Natural killer cell treated with Interleukin-12 subunit alpha and Interleukin-12 subunit beta and Interleukin-15 and Interleukin-18, amount 100 ng/mL, for 72 hours (primary cell): ENCODE results near the gene MAGI1. TPM values are rescaled to one million over a fixed set of nuclear protein-coding genes. Genes with fewer than 3 reads are reported as not detected.
A peak's percentile ranks its signal among the peaks of the same experiment; 100 is the strongest.
"Not testable (repeated sequence)": the region's sequence is repeated elsewhere in the genome, so short reads cannot be mapped to it uniquely, and the experiment has no call there.

Experiments used
- ATAC-seq, 2 donors: fragments of 150-1000 bp; cut with Tn5 transposase in 1 of 2; sonication (Bioruptor Pico), chemical (Tn5 transposase) in 1 of 2; 2 replicates each; pipeline ENCODE4 v1.10.0; 2021
- DNase-seq: peaks from one replicate; pipeline ENCODE4 v3.0.0; 2022; ENCODE audit warnings: low spot score
- H3K27ac Mint-ChIP-seq, 2 donors: 1 replicate in 1 of 2; 2 replicates in 1 of 2; pipeline ENCODE4 v1.8.0; 2022; ENCODE audit warnings: mixed read lengths in 2 of 2, mild to moderate bottlenecking in 1 of 2, moderate library complexity in 1 of 2
- H3K27me3 Mint-ChIP-seq, 2 donors: 1 replicate in 1 of 2; 2 replicates in 1 of 2; pipeline ENCODE4 v1.8.0; 2022; ENCODE audit warnings: mixed read lengths in 2 of 2
- H3K36me3 Mint-ChIP-seq: one replicate; pipeline ENCODE4 v1.8.0; 2022; ENCODE audit warnings: mixed read lengths
- H3K4me1 Mint-ChIP-seq, 2 donors: 1 replicate in 1 of 2; 2 replicates in 1 of 2; pipeline ENCODE4 v1.8.0; 2022; ENCODE audit warnings: low read depth in 2 of 2, mixed read lengths in 2 of 2, mild to moderate bottlenecking in 1 of 2
- H3K4me3 Mint-ChIP-seq: one replicate; pipeline ENCODE4 v1.8.0; 2022; ENCODE audit warnings: mixed read lengths
- H3K9me3 Mint-ChIP-seq: 2 replicates; pipeline ENCODE4 v1.8.0; 2022; ENCODE audit warnings: mixed read lengths
- total RNA-seq, 2 donors: library from RNA; stranded (reverse); gene quantifications; one replicate each; pipeline ENCODE4 v1.2.3, GENCODE V29; 2022

The MAGI1 gene
- total RNA-seq, 2 donors from 2014 or later = not detected

- Mint-ChIP-seq H3K27me3 (peaks cover 3 to 14% of the 10 kb centered on the region in 2 donors), H3K4me3 (no peak overlapping the region), H3K9me3 (peaks cover 4% of the 10 kb centered on the region), H3K4me1 (no peaks in the 10 kb centered on the region), H3K27ac (no peak overlapping the region), H3K36me3 (no peaks in the 10 kb centered on the region)
- ATAC-seq (no peak), DNase-seq (no peak)
These were observed 14.2 kb upstream of the MAGI1 start for GRCh38 chr3:66052721-66053549.

- Mint-ChIP-seq H3K36me3 (no peaks in the 10 kb centered on the region), H3K4me1 (no peaks in the 10 kb centered on the region), H3K27me3 (peaks cover 3 to 14% of the 10 kb centered on the region in 2 donors), H3K27ac (no peak overlapping the region), H3K9me3 (peaks cover 4% of the 10 kb centered on the region), H3K4me3 (no peak overlapping the region)
- DNase-seq (no peak), ATAC-seq (no peak)
These were observed 12.1 kb upstream of the MAGI1 start for GRCh38 chr3:66050821-66051220.

- Mint-ChIP-seq H3K9me3 (peaks cover 4% of the 10 kb centered on the region), H3K27me3 (peaks cover 3 to 8% of the 10 kb centered on the region in 2 donors), H3K4me3 (no peak overlapping the region), H3K36me3 (no peaks in the 10 kb centered on the region), H3K4me1 (no peaks in the 10 kb centered on the region), H3K27ac (no peak overlapping the region)
- no peak for DNase-seq
- ATAC-seq = no peak
These were observed 9.3 kb upstream of the MAGI1 start for GRCh38 chr3:66048051-66048395.

DNA sequence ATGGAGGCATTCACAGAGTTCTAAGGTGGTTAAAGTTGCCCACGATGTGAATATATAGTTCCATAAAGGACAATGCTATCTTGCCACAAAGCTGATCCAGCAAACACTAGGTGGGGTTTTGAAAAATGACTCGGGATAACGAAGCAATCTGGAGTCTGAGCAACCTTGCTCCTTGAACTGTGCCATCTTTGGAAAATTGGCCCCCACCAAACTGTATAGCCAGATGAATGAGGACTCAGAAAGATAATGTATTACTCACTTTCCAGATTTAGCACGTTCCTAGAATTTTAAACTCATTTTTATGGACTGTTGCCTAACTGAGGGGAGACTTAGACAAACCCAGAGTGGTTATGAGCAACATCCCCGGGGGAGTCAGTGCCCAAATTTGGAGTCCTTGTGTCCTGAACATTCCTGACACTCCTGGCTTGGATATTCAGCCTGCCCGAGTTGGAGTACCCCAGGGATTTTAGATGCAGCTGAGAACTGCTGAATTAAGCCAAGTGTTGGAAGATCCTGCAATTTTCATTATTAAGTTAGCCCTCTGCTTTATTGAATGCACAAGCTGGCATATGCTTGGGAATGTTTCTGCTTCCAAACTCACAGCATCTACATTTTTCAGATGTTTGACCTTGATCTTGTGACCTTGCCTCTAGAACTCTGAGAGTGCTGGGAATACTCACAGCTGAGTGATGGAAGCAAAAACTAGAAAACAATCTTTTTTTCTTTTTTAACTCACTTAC lies 8.8 kb upstream of the MAGI1 start:
- no peaks in the 10 kb centered on the region for H3K36me3 Mint-ChIP-seq
- no peak overlapping the region for H3K4me3 Mint-ChIP-seq
- no peak for ATAC-seq

GRCh38 chr3:66046321-66046720 lies 7.6 kb upstream of the MAGI1 start:
- not testable (repeated sequence) for ATAC-seq, H3K27ac Mint-ChIP-seq, H3K9me3 Mint-ChIP-seq, H3K4me3 Mint-ChIP-seq, DNase-seq, H3K4me1 Mint-ChIP-seq, H3K36me3 Mint-ChIP-seq
- H3K27me3 Mint-ChIP-seq = peaks cover 9 to 10% of the 10 kb centered on the region in 2 donors

More for the DNA sequence above, 8.8 kb upstream of the MAGI1 start:
- no peak overlapping the region for H3K27ac Mint-ChIP-seq
- no peaks in the 10 kb centered on the region for H3K4me1 Mint-ChIP-seq
- H3K9me3 Mint-ChIP-seq = peaks cover 4% of the 10 kb centered on the region
- DNase-seq = no peak
- peaks cover 3 to 8% of the 10 kb centered on the region in 2 donors for H3K27me3 Mint-ChIP-seq

GRCh38 chr3:66041828-66042227 lies 3.1 kb upstream of the MAGI1 start:
- peaks cover 4 to 6% of the 10 kb centered on the region in 2 donors for H3K4me1 Mint-ChIP-seq
- no peaks in the 10 kb centered on the region for H3K9me3 Mint-ChIP-seq
- no peak overlapping the region for H3K4me3 Mint-ChIP-seq
- ATAC-seq = no peak
- DNase-seq = no peak
- no peaks in the 10 kb centered on the region for H3K36me3 Mint-ChIP-seq
- no peak overlapping the region for H3K27ac Mint-ChIP-seq
- H3K27me3 Mint-ChIP-seq = peaks cover 25 to 30% of the 10 kb centered on the region in 2 donors

GRCh38 chr3:66041116-66041515 lies 2.4 kb upstream of the MAGI1 start:
- Mint-ChIP-seq H3K27me3 (peaks cover 32 to 34% of the 10 kb centered on the region in 2 donors), H3K36me3 (no peaks in the 10 kb centered on the region), H3K4me3 (no peak overlapping the region), H3K9me3 (no peaks in the 10 kb centered on the region), H3K27ac (no peak overlapping the region), H3K4me1 (peaks cover 4 to 6% of the 10 kb centered on the region in 2 donors)
- DNase-seq (no peak), ATAC-seq (no peak)

- H3K27me3 Mint-ChIP-seq = peaks cover 46 to 47% of the 10 kb centered on the region in 2 donors
- H3K27ac Mint-ChIP-seq = no peak overlapping the region
- DNase-seq (no peak), ATAC-seq (no peak)
- no peak overlapping the region for H3K4me3 Mint-ChIP-seq
- no peaks in the 10 kb centered on the region for H3K36me3 Mint-ChIP-seq
- peaks cover 4 to 6% of the 10 kb centered on the region in 2 donors for H3K4me1 Mint-ChIP-seq
- no peaks in the 10 kb centered on the region for H3K9me3 Mint-ChIP-seq
These were observed 821 bp upstream of the MAGI1 start for GRCh38 chr3:66039590-66039887.

- Mint-ChIP-seq H3K9me3 (no peaks in the 10 kb centered on the region), H3K27me3 (peaks cover 49 to 50% of the 10 kb centered on the region in 2 donors), H3K4me3 (peak overlapping the region; percentile 78), H3K27ac (no peak overlapping the region), H3K36me3 (no peaks in the 10 kb centered on the region), H3K4me1 (peaks cover 4 to 6% of the 10 kb centered on the region in 2 donors)
- DNase-seq (no peak), ATAC-seq (peak in 1 of 2 donors; percentile 3)
These were observed 363 bp downstream of the MAGI1 start for GRCh38 chr3:66038384-66038725.

- H3K4me1 Mint-ChIP-seq = peaks cover 4 to 6% of the 10 kb centered on the region in 2 donors
- ATAC-seq = peak in 1 of 2 donors; percentile 5
- no peak for DNase-seq
- H3K27ac Mint-ChIP-seq = no peak overlapping the region
- peak overlapping the region; percentile 78 for H3K4me3 Mint-ChIP-seq
- no peaks in the 10 kb centered on the region for H3K9me3 Mint-ChIP-seq
- no peaks in the 10 kb centered on the region for H3K36me3 Mint-ChIP-seq
- peaks cover 49 to 50% of the 10 kb centered on the region in 2 donors for H3K27me3 Mint-ChIP-seq
These were observed 740 bp downstream of the MAGI1 start for GRCh38 chr3:66037986-66038369.

DNA sequence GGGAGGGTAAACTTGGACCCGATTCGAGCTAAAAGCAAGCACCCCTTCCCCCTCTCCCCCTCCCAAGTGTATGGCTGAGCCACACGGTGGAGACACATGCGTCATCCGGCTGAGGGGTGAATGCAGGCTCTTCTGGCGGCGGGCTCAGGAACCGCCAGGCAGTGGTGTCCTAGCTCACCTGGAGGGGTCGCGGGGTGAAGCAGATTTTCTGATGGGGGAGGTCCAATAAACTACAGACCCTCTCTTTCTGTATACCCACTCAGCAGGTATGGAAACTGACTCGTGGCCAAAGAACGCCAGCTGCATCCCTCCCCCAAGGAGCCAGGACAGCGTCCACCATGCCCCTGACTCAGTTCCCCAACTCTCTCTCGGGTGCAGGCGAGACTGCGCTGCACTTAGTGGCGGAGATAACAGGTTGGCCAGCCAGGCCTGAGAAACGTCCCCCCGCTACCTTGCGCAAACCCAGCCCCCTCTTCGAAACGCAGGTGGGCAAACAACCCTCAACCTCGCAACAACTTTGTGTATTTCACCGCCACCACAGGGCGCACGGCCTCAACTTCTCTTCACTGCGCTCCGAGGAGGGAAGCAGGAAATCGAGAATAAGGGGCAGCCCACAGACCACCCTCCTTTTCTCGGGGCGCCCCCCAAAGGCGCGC lies 1.3 kb downstream of the MAGI1 start:
- Mint-ChIP-seq H3K27me3 (peaks cover 49 to 50% of the 10 kb centered on the region in 2 donors), H3K27ac (no peak overlapping the region), H3K9me3 (no peaks in the 10 kb centered on the region), H3K4me1 (peaks cover 4 to 6% of the 10 kb centered on the region in 2 donors), H3K4me3 (no peak overlapping the region), H3K36me3 (no peaks in the 10 kb centered on the region)
- ATAC-seq (no peak), DNase-seq (no peak)

DNA sequence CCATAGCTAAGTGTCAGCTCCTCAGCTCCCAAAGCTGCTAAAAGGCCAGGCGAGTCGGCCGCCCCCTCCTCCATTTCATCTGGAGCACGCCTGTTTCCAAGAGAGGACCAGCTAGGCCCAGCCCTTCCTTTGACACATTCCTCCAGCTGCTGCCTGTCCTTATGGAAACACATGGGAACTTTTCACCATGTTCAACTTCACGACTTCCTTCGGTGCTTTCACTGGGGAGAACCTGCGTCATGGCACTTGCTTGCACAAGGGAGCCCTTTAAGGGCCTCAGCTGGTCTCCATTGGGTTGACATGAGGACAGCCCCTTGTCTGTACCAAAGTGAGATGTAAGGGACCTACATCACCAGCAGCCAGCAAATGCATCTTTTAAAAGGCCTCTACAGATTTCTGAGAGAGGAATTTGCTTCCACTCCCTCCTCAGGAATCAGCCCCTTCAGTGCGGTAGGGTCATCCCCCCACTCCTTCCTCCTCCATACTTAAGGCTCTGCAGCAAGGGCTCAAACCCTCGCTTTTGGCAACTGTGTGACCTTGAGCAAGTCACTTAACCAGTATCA lies 2.1 kb downstream of the MAGI1 start:
- H3K4me3 Mint-ChIP-seq = no peak overlapping the region
- DNase-seq (no peak), ATAC-seq (no peak)
- no peaks in the 10 kb centered on the region for H3K36me3 Mint-ChIP-seq
- H3K9me3 Mint-ChIP-seq = no peaks in the 10 kb centered on the region
- no peak overlapping the region for H3K27ac Mint-ChIP-seq
- H3K27me3 Mint-ChIP-seq = peaks cover 46 to 50% of the 10 kb centered on the region in 2 donors
- peaks cover 4 to 6% of the 10 kb centered on the region in 2 donors for H3K4me1 Mint-ChIP-seq

GRCh38 chr3:66035763-66036477 lies 2.8 kb downstream of the MAGI1 start:
- ATAC-seq = no peak
- DNase-seq = no peak
- no peak overlapping the region for H3K4me3 Mint-ChIP-seq
- H3K27ac Mint-ChIP-seq = no peak overlapping the region
- H3K9me3 Mint-ChIP-seq = no peaks in the 10 kb centered on the region
- H3K36me3 Mint-ChIP-seq = no peaks in the 10 kb centered on the region
- H3K4me1 Mint-ChIP-seq = peaks cover 4 to 6% of the 10 kb centered on the region in 2 donors
- peaks cover 41 to 44% of the 10 kb centered on the region in 2 donors for H3K27me3 Mint-ChIP-seq
